Eye (tissue), 1 donor: ENCODE data around the gene IL1B.

Experiments used
- DNase-seq: peaks from one replicate; pipeline ENCODE4 v3.0.0-alpha.2; 2015

The IL1B gene

GRCh38 chr2:112836695-112837117, at the start of gene IL1B:
IL1B (minus strand) TSS chr2:112836779; CDS start chr2:112836229, 550 bp downstream.
- DNase-seq, result no peak

GRCh38 chr2:112886291-112886690, 49.7 kb upstream of the IL1B start:
- DNase-seq, result no peak

GRCh38 chr2:112885506-112885902, 48.9 kb upstream of the IL1B start:
- no peak for DNase-seq

- DNase-seq, result peak; percentile 36
Observed at GRCh38 chr2:112884869-112885505, 48.4 kb upstream of the IL1B start.

- no peak for DNase-seq
Observed at GRCh38 chr2:112883669-112884068, 47.1 kb upstream of the IL1B start.

GRCh38 chr2:112881217-112881985, 44.8 kb upstream of the IL1B start:
- no peak for DNase-seq

GRCh38 chr2:112880696-112881095, 44.1 kb upstream of the IL1B start:
- DNase-seq, result no peak

GRCh38 chr2:112880091-112880531, 43.5 kb upstream of the IL1B start:
- no peak for DNase-seq

GRCh38 chr2:112879491-112880041, 43.0 kb upstream of the IL1B start:
- DNase-seq, result no peak

- DNase-seq, result no peak
Observed at GRCh38 chr2:112877423-112877822, 40.8 kb upstream of the IL1B start.

GRCh38 chr2:112876971-112877361, 40.4 kb upstream of the IL1B start:
- DNase-seq, result no peak

GRCh38 chr2:112876257-112876970, 39.8 kb upstream of the IL1B start:
- no peak for DNase-seq

GRCh38 chr2:112870841-112871835, 34.6 kb upstream of the IL1B start:
- no peak for DNase-seq

GRCh38 chr2:112869258-112869842, 32.8 kb upstream of the IL1B start:
- peak; percentile 61 for DNase-seq

- no peak for DNase-seq
Observed at GRCh38 chr2:112867701-112868631, 31.4 kb upstream of the IL1B start.

GRCh38 chr2:112866128-112866835, 29.7 kb upstream of the IL1B start:
- DNase-seq, result no peak

- DNase-seq, result no peak
Observed at GRCh38 chr2:112864072-112864471, 27.5 kb upstream of the IL1B start.

- DNase-seq, result peak; percentile 24
Observed at GRCh38 chr2:112859406-112860183, 23.0 kb upstream of the IL1B start.

- no peak for DNase-seq
Observed at GRCh38 chr2:112850588-112850987, 14.0 kb upstream of the IL1B start.
